Right forelimb (tissue), 1 donor: ENCODE measurements around the gene PCDHGB3.
"Not testable (repeated sequence)": the region's sequence is repeated elsewhere in the genome, so short reads cannot be mapped to it uniquely, and the experiment has no call there.

Source experiments
- DNase-seq: peaks from one replicate; pipeline ENCODE4 v3.0.0-alpha.2; 2018

The PCDHGB3 gene

DNA sequence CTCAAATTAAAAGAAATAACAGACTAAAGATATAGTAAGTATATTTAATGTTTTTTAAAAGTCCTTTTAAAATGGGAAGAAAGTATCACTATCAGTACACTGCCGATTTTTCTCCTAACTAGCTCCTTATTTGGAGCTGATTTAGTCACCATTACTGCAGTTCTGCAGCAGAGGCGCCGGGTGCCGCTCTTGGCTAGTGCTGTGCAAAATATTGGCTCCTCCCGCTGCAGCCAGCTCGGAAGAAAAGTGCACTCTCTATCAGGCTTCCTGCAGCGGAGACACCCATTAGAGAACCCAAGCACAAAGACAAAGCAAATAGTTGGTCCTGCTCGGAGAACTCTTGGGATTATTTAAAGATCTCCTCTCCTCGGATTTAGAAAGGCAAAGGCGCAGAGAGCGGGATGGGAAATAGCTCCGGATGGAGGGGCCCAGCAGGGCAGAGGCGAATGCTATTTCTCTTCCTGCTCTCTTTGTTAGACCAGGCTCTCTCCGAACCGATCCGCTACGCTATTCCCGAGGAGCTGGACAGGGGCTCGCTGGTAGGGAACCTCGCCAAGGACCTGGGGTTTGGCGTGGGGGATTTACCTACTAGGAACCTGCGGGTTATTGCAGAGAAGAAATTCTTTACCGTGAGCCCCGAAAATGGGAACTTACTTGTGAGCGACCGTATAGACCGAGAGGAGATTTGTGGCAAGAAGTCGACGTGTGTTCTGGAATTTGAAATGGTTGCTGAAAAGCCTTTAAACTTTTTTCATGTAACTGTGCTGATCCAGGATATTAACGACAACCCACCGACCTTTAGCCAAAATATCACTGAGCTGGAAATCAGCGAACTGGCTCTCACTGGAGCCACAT is at the start of gene PCDHGB3:
Gene PCDHGB3 (plus strand): TSS at position 249 of the 855 bp plus-strand sequence. CDS start 153 bp downstream, at position 402.
- DNase-seq, result no peak

DNA sequence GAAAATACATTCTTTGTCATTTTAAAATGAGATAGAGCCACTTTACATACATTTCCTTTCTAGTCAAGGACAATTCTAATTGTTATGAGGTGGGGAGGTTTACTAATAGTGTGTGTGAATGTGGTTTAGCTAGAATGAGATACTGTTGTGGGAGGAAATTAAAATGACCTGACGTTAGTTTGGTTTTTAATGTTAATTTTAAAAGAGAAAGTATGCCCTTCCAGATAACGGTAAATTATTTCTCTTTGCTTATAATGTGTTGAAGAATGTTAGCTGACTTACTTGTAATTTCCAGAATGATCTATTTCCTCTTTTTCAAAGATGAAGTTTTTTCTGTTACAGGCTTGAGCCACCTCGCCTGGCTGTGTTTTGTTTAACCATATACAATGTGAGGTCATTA is 47.8 kb upstream of the PCDHGB3 start:
- no peak for DNase-seq

DNA sequence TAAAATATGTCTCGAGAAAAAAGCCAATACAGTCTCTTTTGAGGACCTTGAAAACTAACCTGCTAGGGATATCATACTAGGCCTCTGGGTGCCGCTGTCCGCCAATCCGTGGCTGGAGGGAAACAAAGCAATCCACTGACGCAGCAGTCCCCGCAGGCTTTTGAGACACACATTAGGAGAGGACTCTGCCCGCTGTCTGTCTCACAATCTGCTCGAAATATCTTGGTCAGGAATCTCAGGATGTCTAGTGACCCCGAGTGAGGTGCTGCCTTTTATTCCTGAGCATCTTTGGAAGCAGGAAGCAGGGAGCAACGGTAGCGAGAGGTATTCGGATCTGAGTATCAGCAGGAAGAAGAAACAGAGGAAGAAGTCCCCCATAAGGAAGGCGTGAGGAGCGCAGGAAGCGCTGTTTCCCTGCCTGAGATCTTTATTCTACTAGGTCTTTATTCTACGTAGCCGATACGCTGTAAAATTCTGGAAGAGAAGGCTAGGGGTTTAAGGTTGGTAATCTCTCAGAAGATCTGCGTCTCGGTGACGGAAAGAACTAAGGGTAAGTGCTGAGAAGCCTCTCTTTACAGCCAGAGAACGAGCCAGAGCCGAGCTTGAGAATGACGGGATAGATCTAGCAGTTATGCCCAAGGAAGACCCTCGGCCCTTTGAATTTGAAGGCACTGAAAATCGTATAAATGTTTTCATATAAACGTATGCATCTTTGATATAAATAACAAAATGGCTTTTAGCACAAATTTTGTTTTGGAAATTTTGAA is 43.8 kb upstream of the PCDHGB3 start:
- DNase-seq, result no peak

DNA sequence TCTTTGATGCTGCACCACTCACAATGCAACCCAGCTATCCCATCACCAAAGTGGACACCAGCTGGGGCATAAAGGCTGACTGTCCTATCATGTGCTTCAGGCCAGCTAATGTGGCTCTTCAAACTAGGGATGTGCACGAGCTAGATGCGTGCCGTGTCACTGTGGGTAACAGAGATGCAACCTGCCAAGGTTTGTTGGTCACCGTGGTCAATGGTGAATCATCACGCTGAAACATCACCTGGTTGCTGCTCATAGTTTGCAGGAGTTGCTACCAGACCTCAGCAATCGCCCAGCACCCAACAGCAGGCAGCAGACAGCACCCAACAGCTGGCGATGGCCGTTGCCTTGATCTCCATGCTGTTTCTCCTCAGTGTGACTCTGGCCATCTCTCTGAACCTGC is 41.8 kb upstream of the PCDHGB3 start:
- no peak for DNase-seq

DNA sequence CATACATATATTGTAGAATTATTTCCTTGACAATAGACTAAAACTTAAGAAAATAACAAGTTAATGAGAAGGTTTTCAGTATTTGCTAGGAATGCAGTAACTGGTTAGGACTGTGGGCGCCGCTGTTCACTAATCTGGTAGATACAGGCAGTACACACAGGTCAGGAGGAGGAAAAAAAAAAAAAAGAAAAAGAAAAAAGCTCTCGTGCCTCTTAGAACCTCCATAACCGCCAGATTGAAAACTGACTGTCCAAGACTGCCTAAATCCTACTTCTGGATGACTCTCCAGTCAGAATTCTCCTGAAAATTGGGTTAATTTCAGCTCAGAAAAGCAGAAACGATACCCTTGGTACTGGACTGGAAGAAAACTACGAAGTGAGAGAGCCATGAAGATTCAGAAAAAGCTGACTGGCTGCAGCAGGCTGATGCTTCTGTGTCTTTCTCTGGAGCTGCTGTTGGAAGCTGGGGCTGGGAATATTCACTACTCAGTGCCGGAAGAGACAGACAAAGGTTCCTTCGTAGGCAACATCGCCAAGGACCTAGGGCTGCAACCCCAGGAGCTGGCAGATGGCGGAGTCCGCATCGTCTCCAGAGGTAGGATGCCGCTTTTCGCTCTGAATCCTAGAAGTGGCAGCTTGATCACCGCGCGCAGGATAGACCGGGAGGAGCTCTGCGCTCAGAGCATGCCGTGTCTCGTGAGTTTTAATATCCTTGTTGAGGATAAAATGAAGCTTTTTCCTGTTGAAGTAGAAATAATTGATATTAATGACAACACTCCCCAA is 39.6 kb upstream of the PCDHGB3 start, which contains the start of gene PCDHGA1:
Gene PCDHGA1 (plus strand): TSS at position 216 of the 782 bp plus-strand sequence.
- DNase-seq, result no peak

DNA sequence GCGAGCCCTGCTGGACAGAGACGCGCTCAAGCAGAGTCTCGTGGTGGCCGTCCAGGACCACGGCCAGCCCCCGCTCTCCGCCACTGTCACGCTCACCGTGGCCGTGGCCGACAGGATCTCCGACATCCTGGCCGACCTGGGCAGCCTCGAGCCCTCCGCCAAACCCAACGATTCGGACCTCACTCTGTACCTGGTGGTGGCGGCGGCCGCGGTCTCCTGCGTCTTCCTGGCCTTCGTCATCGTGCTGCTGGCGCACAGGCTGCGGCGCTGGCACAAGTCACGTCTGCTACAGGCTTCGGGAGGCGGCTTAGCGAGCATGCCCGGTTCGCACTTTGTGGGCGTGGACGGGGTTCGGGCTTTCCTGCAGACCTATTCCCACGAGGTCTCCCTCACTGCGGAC is 37.5 kb upstream of the PCDHGB3 start:
- DNase-seq, result not testable (repeated sequence)

DNA sequence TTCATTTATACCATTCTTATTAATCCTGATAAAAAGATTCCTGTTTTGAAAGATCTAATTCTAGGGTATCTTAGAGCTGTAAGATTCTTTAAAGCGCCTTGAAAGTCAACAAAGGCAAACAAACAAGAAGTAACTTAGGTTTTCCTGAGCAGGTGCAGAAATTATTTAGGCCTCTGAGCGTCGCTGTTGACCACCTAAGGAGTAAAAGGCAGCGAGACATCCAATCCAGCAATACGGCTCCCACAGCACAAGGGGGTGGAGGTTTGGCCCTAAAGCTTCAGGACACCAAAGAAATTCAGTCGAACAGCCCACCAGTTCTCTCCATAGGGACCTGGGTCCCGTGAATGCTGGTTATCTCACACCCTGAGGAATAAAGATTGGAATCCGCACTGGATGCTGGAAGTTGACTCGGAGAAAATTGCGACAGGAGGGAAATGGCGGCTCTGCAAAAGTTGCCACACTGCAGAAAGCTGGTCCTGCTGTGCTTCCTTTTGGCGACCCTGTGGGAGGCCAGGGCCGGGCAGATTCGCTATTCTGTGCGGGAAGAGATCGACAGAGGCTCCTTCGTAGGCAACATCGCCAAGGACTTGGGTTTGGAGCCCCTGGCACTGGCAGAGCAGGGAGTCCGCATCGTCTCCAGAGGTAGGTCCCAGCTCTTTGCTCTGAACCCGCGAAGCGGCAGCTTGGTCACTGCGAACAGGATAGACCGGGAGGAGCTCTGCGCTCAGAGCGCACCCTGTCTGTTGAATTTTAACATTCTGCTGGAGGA is 31.3 kb upstream of the PCDHGB3 start, which contains the start of gene PCDHGA2:
Gene PCDHGA2 (plus strand): TSS at position 223 of the 769 bp plus-strand sequence.
- DNase-seq, result no peak

DNA sequence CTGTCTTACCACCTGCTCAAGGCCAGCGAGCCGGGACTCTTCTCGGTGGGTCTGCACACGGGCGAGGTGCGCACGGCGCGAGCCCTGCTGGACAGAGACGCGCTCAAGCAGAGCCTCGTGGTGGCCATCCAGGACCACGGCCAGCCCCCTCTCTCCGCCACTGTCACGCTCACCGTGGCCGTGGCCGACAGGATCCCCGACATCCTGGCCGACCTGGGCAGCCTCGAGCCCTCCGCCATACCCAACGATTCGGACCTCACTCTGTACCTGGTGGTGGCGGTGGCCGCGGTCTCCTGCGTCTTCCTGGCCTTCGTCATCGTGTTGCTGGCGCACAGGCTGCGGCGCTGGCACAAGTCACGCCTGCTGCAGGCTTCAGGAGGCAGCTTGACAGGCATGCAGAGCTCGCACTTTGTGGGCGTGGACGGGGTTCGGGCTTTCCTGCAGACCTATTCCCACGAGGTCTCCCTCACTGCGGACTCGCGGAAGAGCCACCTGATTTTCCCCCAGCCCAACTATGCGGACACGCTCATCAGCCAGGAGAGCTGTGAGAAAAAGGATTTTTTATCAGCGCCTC is 29.2 kb upstream of the PCDHGB3 start:
- DNase-seq, result not testable (repeated sequence)

DNA sequence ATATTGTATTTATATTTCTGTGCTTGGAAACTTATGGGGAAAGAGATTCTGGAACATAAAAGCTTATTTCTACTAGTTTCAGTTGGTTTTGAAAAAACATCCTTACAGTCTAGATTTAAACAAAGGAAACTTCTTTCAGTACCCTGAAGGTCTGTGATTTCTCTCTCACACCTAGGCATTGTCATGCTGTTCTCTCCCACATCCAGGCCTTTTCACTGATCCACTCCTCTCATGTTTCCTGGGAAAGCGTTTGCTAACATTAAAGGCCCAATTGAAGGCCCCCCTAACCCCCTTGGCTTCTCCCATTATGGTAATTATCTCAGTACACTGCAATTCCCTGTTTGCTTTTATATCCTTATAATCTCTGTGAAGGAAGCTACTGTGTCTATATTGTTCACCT is 27.3 kb upstream of the PCDHGB3 start:
- DNase-seq, result no peak

DNA sequence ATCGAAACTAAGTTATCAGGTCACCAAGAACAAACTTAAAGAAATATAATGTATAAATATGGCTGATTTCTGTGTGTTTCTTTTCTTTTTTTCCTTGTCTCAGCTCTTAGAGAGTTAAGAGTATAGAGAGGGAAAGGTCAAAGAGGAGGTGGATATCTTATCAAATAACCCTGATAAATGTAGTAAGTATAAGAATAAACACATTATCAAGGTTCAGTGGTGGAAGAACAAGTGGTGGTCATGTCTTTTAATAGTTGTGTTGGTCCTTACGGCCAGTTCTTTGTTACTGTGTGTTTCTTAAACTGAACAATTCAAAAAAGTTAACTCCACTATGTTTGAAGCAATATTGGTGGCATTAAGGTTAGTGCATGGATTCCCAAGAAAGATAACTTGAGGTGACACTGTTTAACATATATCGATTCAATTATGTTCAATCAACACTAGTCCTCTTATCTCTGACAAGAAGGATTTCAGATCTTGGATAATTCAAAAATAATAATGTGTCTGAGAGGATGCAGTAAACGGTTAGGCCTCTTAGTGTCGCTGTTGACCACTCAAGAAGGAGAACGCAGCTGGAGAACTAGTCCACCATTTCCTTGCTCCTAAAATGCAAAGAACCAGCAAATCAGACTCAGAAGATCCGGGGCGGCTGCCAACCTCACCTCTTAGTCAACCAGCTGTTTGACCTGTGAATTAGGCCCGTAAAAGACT is 26.6 kb upstream of the PCDHGB3 start, which contains the start of gene PCDHGA3:
Gene PCDHGA3 (plus strand): TSS at position 588 of the 711 bp plus-strand sequence. CDS start 205 bp downstream, outside the sequence.
- no peak for DNase-seq

DNA sequence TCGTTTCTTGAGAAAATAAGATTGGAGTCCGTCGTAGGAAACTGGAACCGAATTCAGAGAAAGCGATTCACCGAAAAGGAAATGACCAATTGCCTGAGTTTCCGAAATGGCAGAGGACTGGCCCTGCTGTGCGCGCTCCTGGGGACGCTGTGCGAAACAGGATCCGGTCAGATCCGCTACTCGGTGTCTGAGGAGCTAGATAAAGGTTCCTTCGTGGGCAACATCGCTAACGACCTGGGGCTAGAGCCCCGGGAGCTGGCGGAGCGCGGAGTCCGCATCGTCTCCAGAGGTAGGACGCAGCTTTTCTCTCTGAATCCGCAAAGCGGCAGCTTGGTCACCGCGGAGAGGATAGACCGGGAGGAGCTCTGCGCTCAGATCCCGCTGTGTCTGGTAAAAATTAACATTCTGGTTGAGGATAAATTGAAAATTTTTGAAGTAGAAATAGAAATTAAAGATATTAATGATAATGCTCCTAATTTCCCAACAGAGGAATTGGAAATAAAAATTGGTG is 26.0 kb upstream of the PCDHGB3 start:
- DNase-seq, result no peak

DNA sequence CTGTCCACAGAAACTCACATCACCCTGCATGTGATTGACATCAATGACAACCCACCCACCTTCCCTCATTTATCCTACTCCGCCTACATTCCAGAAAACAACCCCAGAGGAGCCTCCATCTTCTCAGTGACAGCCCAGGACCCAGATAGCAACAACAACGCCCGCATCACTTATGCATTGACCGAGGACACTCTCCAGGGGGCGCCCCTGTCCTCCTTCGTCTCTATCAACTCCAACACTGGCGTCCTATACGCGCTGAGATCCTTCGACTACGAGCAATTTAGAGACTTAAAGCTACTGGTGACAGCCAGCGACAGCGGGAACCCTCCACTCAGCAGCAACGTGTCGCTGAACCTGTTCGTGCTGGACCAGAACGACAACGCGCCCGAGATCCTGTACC is 24.7 kb upstream of the PCDHGB3 start:
- DNase-seq, result no peak

DNA sequence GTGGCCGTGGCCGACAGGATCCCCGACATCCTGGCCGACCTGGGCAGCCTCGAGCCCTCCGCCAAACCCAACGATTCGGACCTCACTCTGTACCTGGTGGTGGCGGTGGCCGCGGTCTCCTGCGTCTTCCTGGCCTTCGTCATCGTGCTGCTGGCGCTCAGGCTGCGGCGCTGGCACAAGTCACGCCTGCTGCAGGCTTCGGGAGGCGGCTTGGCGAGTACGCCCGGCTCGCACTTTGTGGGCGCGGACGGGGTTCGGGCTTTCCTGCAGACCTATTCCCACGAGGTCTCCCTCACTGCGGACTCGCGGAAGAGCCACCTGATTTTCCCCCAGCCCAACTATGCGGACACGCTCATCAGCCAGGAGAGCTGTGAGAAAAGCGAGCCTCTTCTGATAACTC is 24.0 kb upstream of the PCDHGB3 start:
- not testable (repeated sequence) for DNase-seq

DNA sequence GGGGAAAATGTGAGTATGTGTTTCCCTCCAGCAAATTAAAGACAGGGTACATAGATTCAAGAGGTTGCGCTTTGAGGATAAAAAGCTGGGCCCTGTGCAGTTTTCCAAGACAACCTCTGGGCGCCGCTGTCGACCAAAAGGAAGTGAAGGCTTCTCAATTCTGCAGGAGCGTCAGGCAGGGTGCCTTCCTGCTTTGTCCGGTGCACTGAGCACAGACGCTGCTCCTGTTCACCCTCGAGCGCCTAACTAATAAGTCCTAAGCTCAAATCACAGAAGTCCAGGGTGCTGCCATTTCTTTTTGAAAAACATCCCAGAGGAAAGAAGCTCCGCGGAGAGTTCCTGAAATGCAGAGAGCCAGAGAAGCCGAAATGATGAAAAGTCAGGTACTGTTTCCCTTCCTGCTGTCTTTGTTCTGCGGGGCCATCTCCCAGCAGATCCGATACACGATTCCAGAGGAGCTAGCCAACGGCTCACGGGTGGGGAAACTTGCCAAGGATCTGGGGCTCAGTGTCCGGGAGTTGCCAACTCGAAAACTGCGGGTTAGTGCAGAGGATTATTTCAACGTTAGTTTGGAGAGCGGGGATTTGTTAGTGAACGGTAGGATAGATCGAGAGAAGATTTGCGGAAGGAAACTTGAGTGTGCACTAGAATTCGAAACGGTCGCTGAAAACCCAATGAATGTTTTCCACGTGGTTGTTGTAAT is 20.0 kb upstream of the PCDHGB3 start, which contains the start of gene PCDHGB1:
Gene PCDHGB1 (plus strand): TSS at position 183 of the 703 bp plus-strand sequence. CDS start 162 bp downstream, at position 345.
- no peak for DNase-seq

DNA sequence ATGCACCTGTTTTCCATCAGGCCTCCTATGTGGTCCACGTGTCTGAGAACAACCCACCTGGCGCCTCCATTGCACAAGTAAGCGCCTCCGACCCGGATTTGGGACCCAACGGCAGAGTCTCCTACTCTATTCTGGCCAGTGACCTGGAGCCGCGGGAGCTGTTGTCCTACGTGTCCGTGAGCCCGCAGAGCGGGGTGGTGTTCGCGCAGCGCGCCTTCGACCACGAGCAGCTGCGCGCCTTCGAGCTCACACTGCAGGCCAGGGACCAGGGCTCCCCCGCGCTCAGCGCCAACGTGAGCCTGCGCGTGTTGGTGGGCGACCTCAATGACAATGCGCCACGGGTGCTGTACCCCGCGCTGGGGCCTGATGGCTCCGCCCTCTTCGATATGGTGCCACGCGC is 18.5 kb upstream of the PCDHGB3 start:
- no peak for DNase-seq

DNA sequence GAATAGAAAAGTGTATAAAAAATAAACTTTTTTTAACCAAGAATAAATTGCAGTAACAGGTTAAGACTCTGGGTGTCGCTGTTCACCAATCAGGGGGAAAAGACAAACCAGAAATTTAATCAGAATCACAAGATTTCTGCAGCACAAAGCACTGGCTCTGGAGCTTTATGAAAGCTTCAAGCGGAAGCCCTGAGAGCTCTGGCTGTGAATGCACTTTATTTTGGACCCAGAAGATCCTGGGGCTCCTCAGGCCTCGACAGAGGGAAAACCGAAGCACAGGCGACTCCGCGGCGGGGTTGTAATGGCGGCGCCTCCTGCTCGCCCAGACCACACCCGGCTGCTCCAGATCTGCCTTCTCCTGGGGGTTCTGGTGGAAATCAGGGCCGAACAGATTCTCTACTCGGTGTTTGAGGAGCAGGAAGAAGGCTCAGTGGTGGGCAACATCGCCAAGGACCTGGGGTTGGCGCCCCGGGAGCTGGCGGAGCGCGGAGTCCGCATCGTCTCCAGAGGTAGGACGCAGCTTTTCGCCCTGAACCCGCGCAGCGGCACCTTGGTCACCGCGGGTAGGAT is 15.1 kb upstream of the PCDHGB3 start, which contains the start of gene PCDHGA4:
Gene PCDHGA4 (plus strand): TSS at position 122 of the 570 bp plus-strand sequence. CDS start 87 bp downstream, at position 209.
- no peak for DNase-seq

DNA sequence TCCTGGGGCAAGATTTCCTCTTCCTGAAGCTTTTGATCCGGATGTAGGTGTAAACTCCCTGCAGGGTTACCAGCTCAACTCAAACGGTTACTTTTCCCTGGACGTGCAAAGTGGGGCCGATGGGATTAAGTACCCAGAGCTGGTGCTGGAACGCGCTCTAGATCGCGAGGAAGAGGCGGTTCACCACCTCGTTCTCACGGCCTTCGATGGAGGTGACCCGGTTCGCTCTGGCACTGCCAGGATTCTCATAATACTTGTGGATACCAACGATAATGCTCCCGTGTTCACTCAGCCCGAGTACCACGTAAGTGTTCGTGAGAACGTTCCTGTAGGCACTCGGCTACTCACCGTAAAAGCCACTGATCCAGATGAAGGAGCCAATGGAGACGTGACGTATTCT is 14.4 kb upstream of the PCDHGB3 start:
- DNase-seq, result no peak

DNA sequence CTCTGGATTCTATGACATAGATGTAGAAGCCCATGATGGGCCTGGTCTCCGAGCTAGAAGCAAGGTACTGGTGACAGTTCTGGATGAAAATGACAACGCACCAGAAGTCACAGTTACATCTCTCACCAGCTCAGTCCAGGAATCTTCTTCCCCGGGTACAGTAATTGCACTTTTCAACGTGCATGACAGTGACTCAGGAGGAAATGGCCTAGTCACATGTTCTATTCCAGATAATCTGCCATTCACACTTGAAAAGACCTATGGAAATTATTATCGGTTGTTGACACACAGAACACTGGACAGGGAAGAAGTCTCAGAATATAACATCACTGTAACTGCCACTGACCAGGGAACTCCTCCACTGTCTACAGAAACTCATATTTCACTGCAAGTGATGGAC is 13.9 kb upstream of the PCDHGB3 start:
- no peak for DNase-seq

DNA sequence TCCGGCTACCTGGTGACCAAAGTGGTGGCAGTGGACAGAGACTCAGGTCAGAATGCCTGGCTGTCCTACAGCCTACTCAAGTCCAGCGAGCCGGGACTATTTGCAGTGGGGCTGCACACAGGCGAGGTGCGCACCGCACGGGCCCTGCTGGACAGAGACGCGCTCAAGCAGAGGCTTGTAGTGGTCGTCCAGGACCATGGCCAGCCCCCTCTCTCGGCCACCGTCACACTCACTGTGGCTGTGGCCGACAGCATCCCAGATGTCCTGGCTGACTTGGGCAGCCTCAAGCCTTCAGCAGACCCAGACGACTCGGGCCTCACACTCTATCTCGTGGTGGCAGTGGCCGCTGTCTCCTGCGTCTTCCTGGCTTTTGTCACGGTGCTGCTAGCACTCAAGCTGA is 13.1 kb upstream of the PCDHGB3 start:
- DNase-seq, result no peak
